A549 (cell line): ENCODE data around the gene FIBCD1. TPM values are rescaled to one million over a fixed set of nuclear protein-coding genes. Genes with fewer than 3 reads are reported as not detected.

Source experiments
- ATAC-seq, 2 experiments: fragments of 200-7000 bp in 1 of 2; fragments of >200 bp in 1 of 2; cut with Nextera tagmentation in 1 of 2; cut with Tn5 transposase in 1 of 2; 3 replicates each; pipeline versions ENCODE4 v1.8.0 to v1.9.1; 2018 to 2020; ENCODE audit warnings: mild to moderate bottlenecking in 1 of 2, moderate library complexity in 1 of 2
- CTCF ChIA-PET: fragments of 300-600 bp; sonication (Branson Sonifier 250); formaldehyde crosslinking; extraction: SDS; loops from one replicate; lab custom pipeline; 2021; ENCODE audit warnings: antibody characterized with exemption, inconsistent platforms; lab: Yijun Ruan, JAX
- POLR2A ChIA-PET: fragments of 350-600 bp; formaldehyde crosslinking; extraction: SDS; loops from one replicate; lab custom pipeline; 2021; ENCODE audit warnings: antibody characterized with exemption, inconsistent platforms; lab: Yijun Ruan, JAX
- DNase-seq, 2 experiments: peaks; one replicate each; pipeline versions ENCODE4 v3.0.0 to v3.0.0-alpha.2; 2011 to 2016; ENCODE audit warnings: low read depth in 1 of 2, low spot score in 1 of 2
- FAIRE-seq: peaks from 2 replicates; lab custom pipeline; 2011; peaks lifted over from hg19 to GRCh38; lab: Jason Lieb, UNC
- H3K27ac ChIP-seq, 2 experiments: fragments of >200 bp; sonication (Bioruptor Twin); formaldehyde crosslinking; 3 replicates each; pipeline ENCODE4 v1.5.1; 2016 to 2017
- H3K4me1 ChIP-seq: fragments of >200 bp; sonication (Bioruptor Twin); formaldehyde crosslinking; 3 replicates; pipeline ENCODE4 v1.6.1; 2016
- H3K4me2 ChIP-seq: fragments of >200 bp; sonication (Bioruptor Twin); formaldehyde crosslinking; 3 replicates; pipeline ENCODE4 v1.6.1; 2016
- H3K4me3 ChIP-seq: fragments of >200 bp; sonication (Bioruptor Twin); formaldehyde crosslinking; 3 replicates; pipeline ENCODE4 v1.5.1; 2016
- H3K9me3 ChIP-seq: fragments of >200 bp; sonication (Bioruptor Twin); formaldehyde crosslinking; 3 replicates; pipeline ENCODE4 v1.6.1; 2016
- ATOH8 ChIP-seq: fragments of 250-450 bp; sonication (Bioruptor Pico); IDR thresholded peaks from 2 replicates; pipeline ENCODE4 v1.5.0; 2020; ENCODE audit warnings: low read depth, mild to moderate bottlenecking, moderate library complexity
- BHLHE40 ChIP-seq: IDR thresholded peaks from 2 replicates; pipeline ENCODE4 v1.6.1; 2012; ENCODE audit warnings: low read depth, low read length, inconsistent platforms
- CBX8 ChIP-seq: fragments of 200-600 bp; sonication (generic); IDR thresholded peaks from 2 replicates; pipeline ENCODE4 v1.6.1; 2016
- CHD4 ChIP-seq: fragments of 200-600 bp; sonication (generic); IDR thresholded peaks from 2 replicates; pipeline ENCODE4 v1.6.1; 2016; ENCODE audit warnings: antibody characterized with exemption, mild to moderate bottlenecking, borderline replicate concordance
- CTCF ChIP-seq: fragments of >200 bp; sonication (Bioruptor Twin); formaldehyde crosslinking; IDR thresholded peaks from 3 replicates; pipeline ENCODE4 v1.5.1; 2016
- ELK1 ChIP-seq: fragments of 150-350 bp; IDR thresholded peaks from 2 replicates; pipeline ENCODE4 v1.6.1; 2014; ENCODE audit warnings: low read depth, mild to moderate bottlenecking, low read length
- EP300 ChIP-seq, 2 experiments: fragments of >200 bp; sonication (Bioruptor Twin); formaldehyde crosslinking; IDR thresholded peaks; 2 replicates in 1 of 2; 3 replicates in 1 of 2; pipeline ENCODE4 v1.6.1; 2016 to 2017
- FOSB ChIP-seq: fragments of 250-450 bp; sonication (Bioruptor Pico); IDR thresholded peaks from 2 replicates; pipeline ENCODE4 v1.5.0; 2020; ENCODE audit warnings: mild to moderate bottlenecking, moderate library complexity
- HEYL ChIP-seq: fragments of 250-450 bp; sonication (Bioruptor Pico); IDR thresholded peaks from 2 replicates; pipeline ENCODE4 v1.8.0; 2021; ENCODE audit warnings: mild to moderate bottlenecking, moderate library complexity
- KDM1A ChIP-seq: fragments of 200-600 bp; sonication (generic); IDR thresholded peaks from 2 replicates; pipeline ENCODE4 v1.6.1; 2016; ENCODE audit warnings: low read depth, mild to moderate bottlenecking
- MAFK ChIP-seq: fragments of 450-650 bp; IDR thresholded peaks from 2 replicates; pipeline ENCODE4 v1.6.1; 2014; ENCODE audit not compliant: partially characterized antibody
- MAZ ChIP-seq: fragments of 150-350 bp; IDR thresholded peaks from 2 replicates; pipeline ENCODE4 v1.6.1; 2014; ENCODE audit warnings: antibody characterized with exemption, low read depth, low read length, borderline replicate concordance
- MYC ChIP-seq: IDR thresholded peaks from 2 replicates; pipeline ENCODE4 v1.6.1; 2012; ENCODE audit warnings: mild to moderate bottlenecking, inconsistent platforms, low read length, improper control_type of control experiment, borderline replicate concordance
- NR3C1 ChIP-seq: fragments of >200 bp; sonication (Bioruptor Twin); formaldehyde crosslinking; IDR thresholded peaks from 3 replicates; pipeline ENCODE4 v1.6.1; 2017
- PHF8 ChIP-seq: fragments of 200-600 bp; sonication (generic); IDR thresholded peaks from 2 replicates; pipeline ENCODE4 v1.6.1; 2016; ENCODE audit warnings: low read depth, mild to moderate bottlenecking, antibody characterized with exemption, moderate library complexity, borderline replicate concordance
- POLR2A ChIP-seq: IDR thresholded peaks from 2 replicates; pipeline ENCODE4 v1.6.1; 2012; ENCODE audit warnings: mild to moderate bottlenecking, low read length
- RAD21 ChIP-seq, 2 experiments: fragments of >200 bp in 1 of 2; sonication (Bioruptor Twin) in 1 of 2; formaldehyde crosslinking in 1 of 2; IDR thresholded peaks in 1 of 2; conservative IDR thresholded peaks in 1 of 2; 2 replicates in 1 of 2; 3 replicates in 1 of 2; pipeline ENCODE4 v1.6.1; 2012 to 2018; ENCODE audit warnings: inconsistent platforms in 1 of 2
- RARB ChIP-seq: fragments of 250-450 bp; sonication (Bioruptor Pico); IDR thresholded peaks from 2 replicates; pipeline ENCODE4 v1.8.0; 2021; ENCODE audit warnings: mild to moderate bottlenecking, moderate library complexity
- RCOR1 ChIP-seq: fragments of 150-350 bp; IDR thresholded peaks from 2 replicates; pipeline ENCODE4 v1.6.1; 2014; ENCODE audit warnings: antibody characterized with exemption, low read length, low read depth
- SREBF2 ChIP-seq: fragments of 450-650 bp; IDR thresholded peaks from 2 replicates; pipeline ENCODE4 v1.6.1; 2014; ENCODE audit warnings: mild to moderate bottlenecking, moderate library complexity
- TP53 ChIP-seq: fragments of 250-450 bp; sonication (Bioruptor Pico); IDR thresholded peaks from 2 replicates; pipeline ENCODE4 v1.5.0; 2021; ENCODE audit warnings: mild to moderate bottlenecking, moderate library complexity
- USF2 ChIP-seq: fragments of 450-650 bp; IDR thresholded peaks from 2 replicates; pipeline ENCODE4 v1.6.1; 2014; ENCODE audit warnings: antibody characterized with exemption
- ZC3H11A ChIP-seq: fragments of 450-650 bp; IDR thresholded peaks from 2 replicates; pipeline ENCODE4 v1.6.1; 2014; ENCODE audit warnings: antibody characterized with exemption, mild to moderate bottlenecking
- ZFP36 ChIP-seq: fragments of 450-650 bp; IDR thresholded peaks from 2 replicates; pipeline ENCODE4 v1.6.1; 2014; ENCODE audit warnings: borderline replicate concordance; ENCODE audit not compliant: partially characterized antibody
- ZNF302 ChIP-seq: fragments of 250-450 bp; sonication (Bioruptor Pico); IDR thresholded peaks from 2 replicates; pipeline ENCODE4 v1.9.0; 2021; ENCODE audit warnings: inconsistent platforms, mild to moderate bottlenecking, moderate library complexity
- ZSCAN20 ChIP-seq: fragments of 250-450 bp; sonication (Bioruptor Pico); IDR thresholded peaks from 2 replicates; pipeline ENCODE4 v1.8.0; 2022; ENCODE audit warnings: mild to moderate bottlenecking, moderate library complexity
- WGBS: methylation state at CpG from one replicate; pipeline ENCODE4 v1.1.6; 2017; ENCODE audit errors: missing lambda C conversion rate; 5-methylcytosine and 5-hydroxymethylcytosine counted together
- polyA plus RNA-seq, 4 experiments: library from polyadenylated mRNA; depleted of rRNA in 3 of 4; stranded (reverse); fragments of >200 nt; fragmentation: RNase III in 1 of 4; extraction: RNeasy Plus Mini Kit Qiagen cat#74134 plus additional on column Dnase treatment in 1 of 4; gene quantifications; 2 replicates in 3 of 4; 3 replicates in 1 of 4; pipeline ENCODE4 v1.2.3, GENCODE V29; 2011 to 2017
- TF ChIP-seq, protein P1 (sequence below): fragments of >200 bp; sonication (Bioruptor Twin); formaldehyde crosslinking; IDR thresholded peaks from 2 replicates; pipeline ENCODE4 v1.6.1; 2016
- TF ChIP-seq, protein P2 (sequence below): fragments of >200 bp; sonication (Bioruptor Twin); formaldehyde crosslinking; IDR thresholded peaks from 3 replicates; pipeline ENCODE4 v1.6.1; 2016

FIBCD1 gene
- polyA plus RNA-seq, 2 of the 4 experiments (the other 2 are of a cell fraction), result 4.8 to 4.9 TPM

DNA sequence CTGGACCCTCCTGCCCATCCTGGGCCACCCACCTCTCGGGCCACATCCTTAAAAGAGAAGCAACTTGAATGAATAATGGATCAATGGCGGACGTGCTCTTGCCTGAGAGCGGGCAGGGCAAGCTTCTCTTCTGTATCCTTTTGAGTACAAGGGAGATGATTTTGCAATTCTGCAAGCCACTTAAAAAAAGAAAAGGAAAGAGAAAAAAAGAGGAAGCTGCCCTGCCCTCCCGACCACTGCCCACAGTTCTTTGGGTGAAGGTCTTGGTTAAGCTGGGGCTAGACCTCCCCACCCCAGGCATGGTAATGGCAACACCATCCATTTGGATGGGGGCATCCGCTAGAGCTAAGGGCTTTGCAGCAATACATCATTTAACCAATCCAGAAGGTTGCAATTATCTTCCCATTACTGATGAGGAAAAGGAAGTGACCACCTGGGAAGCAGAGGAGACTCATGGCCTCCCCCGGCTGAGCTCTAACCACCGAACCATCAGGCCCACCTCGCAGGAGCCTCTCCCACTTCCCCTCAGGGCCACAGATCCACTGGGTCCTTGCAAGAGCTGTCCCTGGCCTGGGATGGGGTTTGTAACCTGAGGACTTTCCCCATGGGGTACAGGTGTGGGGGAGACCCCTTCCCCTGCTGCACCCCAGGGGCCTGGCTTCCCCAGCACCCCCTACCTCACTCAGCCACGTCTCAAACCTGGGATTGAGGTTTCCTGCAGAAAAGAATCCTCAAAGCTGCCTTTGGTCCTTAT lies 42.1 kb upstream of the FIBCD1 start:
- no peak overlapping the region for H3K4me2 ChIP-seq
- POLR2A ChIA-PET, result no interaction called here
- no peaks in the 10 kb centered on the region for H3K9me3 ChIP-seq
- no peak for ATAC-seq
- no peak for DNase-seq
- CTCF ChIA-PET, result interaction anchor here (1.0 to 4.8 kb wide), 10 partner anchors 9 to 274 kb away, joined by 3 to 29 read pairs (median 4); no protein-coding TSS in a partner anchor
- TF ChIP-seq CTCF (no peak), SREBF2 (no peak), POLR2A (no peak), MYC (no peak), ZC3H11A (no peak), ATOH8 (CRISPR knock-in tag) (no peak), HEYL (CRISPR knock-in tag) (no peak), CBX8 (no peak), PHF8 (no peak), USF2 (no peak), BHLHE40 (no peak), FOSB (no peak), ELK1 (no peak), RCOR1 (no peak)
- TF ChIP-seq, protein P1, sequence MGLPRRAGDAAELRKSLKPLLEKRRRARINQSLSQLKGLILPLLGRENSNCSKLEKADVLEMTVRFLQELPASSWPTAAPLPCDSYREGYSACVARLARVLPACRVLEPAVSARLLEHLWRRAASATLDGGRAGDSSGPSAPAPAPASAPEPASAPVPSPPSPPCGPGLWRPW, result no peak
- TF ChIP-seq, protein P2, sequence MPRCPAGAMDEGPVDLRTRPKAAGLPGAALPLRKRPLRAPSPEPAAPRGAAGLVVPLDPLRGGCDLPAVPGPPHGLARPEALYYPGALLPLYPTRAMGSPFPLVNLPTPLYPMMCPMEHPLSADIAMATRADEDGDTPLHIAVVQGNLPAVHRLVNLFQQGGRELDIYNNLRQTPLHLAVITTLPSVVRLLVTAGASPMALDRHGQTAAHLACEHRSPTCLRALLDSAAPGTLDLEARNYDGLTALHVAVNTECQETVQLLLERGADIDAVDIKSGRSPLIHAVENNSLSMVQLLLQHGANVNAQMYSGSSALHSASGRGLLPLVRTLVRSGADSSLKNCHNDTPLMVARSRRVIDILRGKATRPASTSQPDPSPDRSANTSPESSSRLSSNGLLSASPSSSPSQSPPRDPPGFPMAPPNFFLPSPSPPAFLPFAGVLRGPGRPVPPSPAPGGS, result no peak
- no peaks in the 10 kb centered on the region for H3K4me1 ChIP-seq
- no peak overlapping the region for H3K27ac ChIP-seq
- no peak for FAIRE-seq
- H3K4me3 ChIP-seq, result no peak overlapping the region
- WGBS, result 71% methylated on average over 10 of the region's 10 CpGs

- POLR2A ChIA-PET, result no interaction called here
- TF ChIP-seq MAZ (no peak), CHD4 (no peak), ATOH8 (CRISPR knock-in tag) (no peak), NR3C1 (no peak), MYC (no peak), ZNF302 (no peak), USF2 (no peak), ZSCAN20 (no peak), RAD21 (conservative IDR thresholded peaks at IDR 0.05 in 1 of 2, IDR thresholded peaks at IDR 0.05 in 1 of 2) (no peak), MAFK (no peak), RARB (CRISPR knock-in tag) (no peak), ZFP36 (no peak), EP300 (IDR thresholded peaks at IDR 0.05) (no peak), SREBF2 (no peak), KDM1A (no peak), TP53 (CRISPR knock-in tag) (no peak)
These were observed 41.5 kb upstream of the FIBCD1 start for GRCh38 chr9:130980526-130980925.

More at GRCh38 chr9:130980526-130980925, 41.5 kb upstream of the FIBCD1 start:
- no peaks in the 10 kb centered on the region for H3K9me3 ChIP-seq
- H3K4me2 ChIP-seq, result no peak overlapping the region
- no peak overlapping the region for H3K4me3 ChIP-seq
- no peaks in the 10 kb centered on the region for H3K4me1 ChIP-seq
- H3K27ac ChIP-seq, result no peak overlapping the region
- FAIRE-seq, result no peak
- no peak for ATAC-seq
- no peak for DNase-seq
- 73% methylated on average over 13 of the region's 16 CpGs for WGBS
- CTCF ChIA-PET, result interaction anchor here (0.9 to 4.8 kb wide), 4 partner anchors 12 to 115 kb away, joined by 3 to 29 read pairs (median 10); no protein-coding TSS in a partner anchor
